A549 (cell line): ENCODE measurements around the gene RABL3.
"Not testable (repeated sequence)": the region's sequence is repeated elsewhere in the genome, so short reads cannot be mapped to it uniquely, and the experiment has no call there.

ENCODE experiments used
- BHLHE40 ChIP-seq: IDR thresholded peaks from 2 replicates; pipeline ENCODE4 v1.6.1; 2012; ENCODE audit warnings: low read depth, low read length, inconsistent platforms
- CHD2 ChIP-seq: fragments of 150-350 bp; IDR thresholded peaks from 2 replicates; pipeline ENCODE4 v1.6.1; 2014; ENCODE audit warnings: low read length; ENCODE audit not compliant: partially characterized antibody
- FOXS1 ChIP-seq: fragments of 250-450 bp; sonication (Bioruptor Pico); IDR thresholded peaks from 2 replicates; pipeline ENCODE4 v1.5.0; 2020; ENCODE audit warnings: mild to moderate bottlenecking, moderate library complexity
- KDM1A ChIP-seq: fragments of 200-600 bp; sonication (generic); IDR thresholded peaks from 2 replicates; pipeline ENCODE4 v1.6.1; 2016; ENCODE audit warnings: low read depth, mild to moderate bottlenecking
- KDM5A ChIP-seq: fragments of 200-600 bp; sonication (generic); IDR thresholded peaks from 2 replicates; pipeline ENCODE4 v1.6.1; 2016; ENCODE audit warnings: antibody characterized with exemption, mild to moderate bottlenecking
- POLR2A ChIP-seq: IDR thresholded peaks from 2 replicates; pipeline ENCODE4 v1.6.1; 2012; ENCODE audit warnings: mild to moderate bottlenecking, low read length
- RAD21 ChIP-seq, 2 experiments: fragments of >200 bp in 1 of 2; sonication (Bioruptor Twin) in 1 of 2; formaldehyde crosslinking in 1 of 2; IDR thresholded peaks in 1 of 2; conservative IDR thresholded peaks in 1 of 2; 2 replicates in 1 of 2; 3 replicates in 1 of 2; pipeline ENCODE4 v1.6.1; 2012 to 2018; ENCODE audit warnings: inconsistent platforms in 1 of 2
- RCOR1 ChIP-seq: fragments of 150-350 bp; IDR thresholded peaks from 2 replicates; pipeline ENCODE4 v1.6.1; 2014; ENCODE audit warnings: antibody characterized with exemption, low read length, low read depth
- RFX5 ChIP-seq: fragments of 450-650 bp; IDR thresholded peaks from 2 replicates; pipeline ENCODE4 v1.7.1; 2014; ENCODE audit warnings: antibody characterized with exemption, mild to moderate bottlenecking, moderate library complexity
- SMC3 ChIP-seq: fragments of >200 bp; sonication (Bioruptor Twin); formaldehyde crosslinking; IDR thresholded peaks from 3 replicates; pipeline ENCODE4 v1.6.1; 2018; ENCODE audit warnings: inconsistent platforms
- ZFP36 ChIP-seq: fragments of 450-650 bp; IDR thresholded peaks from 2 replicates; pipeline ENCODE4 v1.6.1; 2014; ENCODE audit warnings: borderline replicate concordance; ENCODE audit not compliant: partially characterized antibody
- TF ChIP-seq, protein P1 (sequence below): fragments of 200-600 bp; sonication (generic); IDR thresholded peaks from 2 replicates; pipeline ENCODE4 v1.6.1; 2016; ENCODE audit warnings: antibody characterized with exemption, mild to moderate bottlenecking, moderate library complexity
- TF ChIP-seq, protein P2 (sequence below): fragments of 450-650 bp; IDR thresholded peaks from 2 replicates; pipeline ENCODE4 v1.6.1; 2014; ENCODE audit warnings: antibody characterized with exemption
- TF ChIP-seq, protein P3 (sequence below): fragments of >200 bp; sonication (Bioruptor Twin); formaldehyde crosslinking; IDR thresholded peaks from 3 replicates; pipeline ENCODE4 v1.5.1; 2016

DNA sequence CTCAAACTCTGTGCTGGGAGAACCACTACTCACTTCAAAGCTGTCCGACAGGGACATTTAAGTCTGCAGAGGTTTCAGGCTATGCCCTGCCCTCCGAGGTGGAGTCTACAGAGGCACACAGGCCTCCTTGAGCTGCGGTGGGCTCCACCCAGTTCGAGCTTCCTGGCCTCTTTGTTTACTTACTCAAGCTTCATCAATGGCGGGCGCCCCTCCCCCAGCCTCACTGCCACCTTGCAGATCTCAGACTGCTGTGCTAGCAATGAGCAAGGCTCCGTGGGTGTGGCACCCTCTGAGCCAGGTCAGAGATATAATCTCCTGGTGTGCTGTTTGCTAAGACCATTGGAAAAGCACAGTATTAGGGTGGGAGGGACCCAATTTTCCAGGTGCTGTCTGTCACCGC is 4.3 kb downstream of the RABL3 start:
- TF ChIP-seq, protein P1, sequence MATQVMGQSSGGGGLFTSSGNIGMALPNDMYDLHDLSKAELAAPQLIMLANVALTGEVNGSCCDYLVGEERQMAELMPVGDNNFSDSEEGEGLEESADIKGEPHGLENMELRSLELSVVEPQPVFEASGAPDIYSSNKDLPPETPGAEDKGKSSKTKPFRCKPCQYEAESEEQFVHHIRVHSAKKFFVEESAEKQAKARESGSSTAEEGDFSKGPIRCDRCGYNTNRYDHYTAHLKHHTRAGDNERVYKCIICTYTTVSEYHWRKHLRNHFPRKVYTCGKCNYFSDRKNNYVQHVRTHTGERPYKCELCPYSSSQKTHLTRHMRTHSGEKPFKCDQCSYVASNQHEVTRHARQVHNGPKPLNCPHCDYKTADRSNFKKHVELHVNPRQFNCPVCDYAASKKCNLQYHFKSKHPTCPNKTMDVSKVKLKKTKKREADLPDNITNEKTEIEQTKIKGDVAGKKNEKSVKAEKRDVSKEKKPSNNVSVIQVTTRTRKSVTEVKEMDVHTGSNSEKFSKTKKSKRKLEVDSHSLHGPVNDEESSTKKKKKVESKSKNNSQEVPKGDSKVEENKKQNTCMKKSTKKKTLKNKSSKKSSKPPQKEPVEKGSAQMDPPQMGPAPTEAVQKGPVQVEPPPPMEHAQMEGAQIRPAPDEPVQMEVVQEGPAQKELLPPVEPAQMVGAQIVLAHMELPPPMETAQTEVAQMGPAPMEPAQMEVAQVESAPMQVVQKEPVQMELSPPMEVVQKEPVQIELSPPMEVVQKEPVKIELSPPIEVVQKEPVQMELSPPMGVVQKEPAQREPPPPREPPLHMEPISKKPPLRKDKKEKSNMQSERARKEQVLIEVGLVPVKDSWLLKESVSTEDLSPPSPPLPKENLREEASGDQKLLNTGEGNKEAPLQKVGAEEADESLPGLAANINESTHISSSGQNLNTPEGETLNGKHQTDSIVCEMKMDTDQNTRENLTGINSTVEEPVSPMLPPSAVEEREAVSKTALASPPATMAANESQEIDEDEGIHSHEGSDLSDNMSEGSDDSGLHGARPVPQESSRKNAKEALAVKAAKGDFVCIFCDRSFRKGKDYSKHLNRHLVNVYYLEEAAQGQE, result not testable (repeated sequence)
- TF ChIP-seq, protein P2, sequence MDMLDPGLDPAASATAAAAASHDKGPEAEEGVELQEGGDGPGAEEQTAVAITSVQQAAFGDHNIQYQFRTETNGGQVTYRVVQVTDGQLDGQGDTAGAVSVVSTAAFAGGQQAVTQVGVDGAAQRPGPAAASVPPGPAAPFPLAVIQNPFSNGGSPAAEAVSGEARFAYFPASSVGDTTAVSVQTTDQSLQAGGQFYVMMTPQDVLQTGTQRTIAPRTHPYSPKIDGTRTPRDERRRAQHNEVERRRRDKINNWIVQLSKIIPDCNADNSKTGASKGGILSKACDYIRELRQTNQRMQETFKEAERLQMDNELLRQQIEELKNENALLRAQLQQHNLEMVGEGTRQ, result not testable (repeated sequence)
- TF ChIP-seq KDM5A; BHLHE40; RFX5; RCOR1; SMC3; POLR2A; FOXS1 (CRISPR knock-in tag); RAD21 (conservative IDR thresholded peaks at IDR 0.05 in 1 of 2, IDR thresholded peaks at IDR 0.05 in 1 of 2); ZFP36; CHD2; KDM1A: not testable (repeated sequence)
- TF ChIP-seq, protein P3, sequence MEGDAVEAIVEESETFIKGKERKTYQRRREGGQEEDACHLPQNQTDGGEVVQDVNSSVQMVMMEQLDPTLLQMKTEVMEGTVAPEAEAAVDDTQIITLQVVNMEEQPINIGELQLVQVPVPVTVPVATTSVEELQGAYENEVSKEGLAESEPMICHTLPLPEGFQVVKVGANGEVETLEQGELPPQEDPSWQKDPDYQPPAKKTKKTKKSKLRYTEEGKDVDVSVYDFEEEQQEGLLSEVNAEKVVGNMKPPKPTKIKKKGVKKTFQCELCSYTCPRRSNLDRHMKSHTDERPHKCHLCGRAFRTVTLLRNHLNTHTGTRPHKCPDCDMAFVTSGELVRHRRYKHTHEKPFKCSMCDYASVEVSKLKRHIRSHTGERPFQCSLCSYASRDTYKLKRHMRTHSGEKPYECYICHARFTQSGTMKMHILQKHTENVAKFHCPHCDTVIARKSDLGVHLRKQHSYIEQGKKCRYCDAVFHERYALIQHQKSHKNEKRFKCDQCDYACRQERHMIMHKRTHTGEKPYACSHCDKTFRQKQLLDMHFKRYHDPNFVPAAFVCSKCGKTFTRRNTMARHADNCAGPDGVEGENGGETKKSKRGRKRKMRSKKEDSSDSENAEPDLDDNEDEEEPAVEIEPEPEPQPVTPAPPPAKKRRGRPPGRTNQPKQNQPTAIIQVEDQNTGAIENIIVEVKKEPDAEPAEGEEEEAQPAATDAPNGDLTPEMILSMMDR, result not testable (repeated sequence)
